Measurements from ENCODE around the gene USP54.

USP54 gene

DNA sequence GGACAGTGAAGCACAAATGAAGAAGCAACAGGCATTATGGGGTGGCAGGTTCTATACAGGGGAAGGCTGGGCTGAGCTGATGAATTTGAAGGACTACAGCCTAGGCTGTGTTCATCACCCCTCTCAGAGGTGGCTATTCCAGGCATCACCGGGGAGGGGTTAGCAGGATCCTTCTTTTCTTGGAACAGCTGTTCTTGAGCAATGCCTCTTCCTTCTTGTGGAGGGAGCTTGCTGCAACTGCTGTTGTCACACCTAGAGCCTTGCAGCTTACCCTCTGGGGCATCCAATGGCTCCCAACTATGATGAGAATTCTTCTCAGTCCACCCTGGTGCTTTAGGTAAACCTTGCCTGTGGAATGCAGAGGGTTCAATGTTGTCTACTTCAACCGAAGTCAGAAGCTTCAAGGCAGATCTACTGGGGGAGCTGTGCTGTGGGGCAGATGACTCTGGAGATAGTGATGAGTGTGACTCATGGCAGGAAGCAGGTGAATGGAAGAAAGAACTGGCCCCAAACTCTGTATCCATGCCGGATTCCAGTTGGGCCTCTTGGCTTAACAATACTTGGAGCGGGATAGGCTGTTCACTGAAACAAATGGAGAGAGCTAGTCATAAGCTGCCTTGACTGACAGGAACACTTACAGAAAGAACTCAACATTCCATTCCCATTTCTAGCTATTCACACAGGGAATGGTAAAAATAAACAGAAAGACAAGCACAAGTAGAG lies 73.8 kb downstream of the USP54 start:
- Histone ChIP-seq H3K27me3 (replicated peaks; ENCODE audit: control insufficient read depth, insufficient read depth, low read length) (no peaks in the 10 kb centered on the region), H3K4me3 (ENCODE audit: low read length) (no peak overlapping the region), H3K9ac (ENCODE audit: low read length) (no peak overlapping the region), H3K36me3 (ENCODE audit: control insufficient read depth, insufficient read depth, low read length, severe bottlenecking) (no peaks in the 10 kb centered on the region), H3K9me3 (ENCODE audit: control insufficient read depth, low read length) (no peaks in the 10 kb centered on the region), H3K4me1 (ENCODE audit: control insufficient read depth, insufficient read depth, low read length) (no peaks in the 10 kb centered on the region)
- DNase-seq (ENCODE audit: low read depth), result no peak

GRCh38 chr10:73512207-73512743 lies 78.9 kb downstream of the USP54 start:
- no peaks in the 10 kb centered on the region for H3K4me1 ChIP-seq (ENCODE audit: control insufficient read depth, insufficient read depth, low read length)
- DNase-seq (ENCODE audit: low read depth), result no peak
- H3K9ac ChIP-seq (ENCODE audit: low read length), result no peak overlapping the region
- no peaks in the 10 kb centered on the region for H3K36me3 ChIP-seq (ENCODE audit: control insufficient read depth, insufficient read depth, low read length, severe bottlenecking)
- H3K4me3 ChIP-seq (ENCODE audit: low read length), result no peak overlapping the region
- no peaks in the 10 kb centered on the region for H3K9me3 ChIP-seq (ENCODE audit: control insufficient read depth, low read length)
- no peaks in the 10 kb centered on the region for H3K27me3 ChIP-seq (replicated peaks; ENCODE audit: control insufficient read depth, insufficient read depth, low read length)

DNA sequence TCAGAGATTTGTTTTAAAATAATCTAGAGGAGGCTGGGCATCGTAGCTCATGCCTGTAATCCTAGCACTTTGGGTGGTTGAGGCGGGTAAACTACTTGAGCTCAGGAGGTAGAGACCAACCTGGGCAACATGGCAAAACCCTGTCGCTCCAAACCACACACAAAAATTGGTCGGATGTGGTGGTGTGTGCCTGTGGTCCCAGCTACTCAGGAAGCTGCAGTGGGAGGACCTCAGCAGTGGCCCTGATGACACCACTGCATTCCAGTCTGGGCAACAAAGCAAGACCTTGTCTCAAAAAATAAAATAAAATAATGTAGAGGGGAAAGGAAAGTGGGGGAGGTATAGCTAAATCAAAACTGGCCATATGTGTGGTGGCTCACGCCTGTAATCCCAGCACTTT lies 81.4 kb downstream of the USP54 start:
- Histone ChIP-seq H3K4me3 (ENCODE audit: low read length) (no peak overlapping the region), H3K9ac (ENCODE audit: low read length) (no peak overlapping the region), H3K27me3 (replicated peaks; ENCODE audit: control insufficient read depth, insufficient read depth, low read length) (no peaks in the 10 kb centered on the region), H3K36me3 (ENCODE audit: control insufficient read depth, insufficient read depth, low read length, severe bottlenecking) (peaks cover 5% of the 10 kb centered on the region), H3K9me3 (ENCODE audit: control insufficient read depth, low read length) (no peaks in the 10 kb centered on the region), H3K4me1 (ENCODE audit: control insufficient read depth, insufficient read depth, low read length) (peaks cover 6% of the 10 kb centered on the region)
- no peak for DNase-seq (ENCODE audit: low read depth)

DNA sequence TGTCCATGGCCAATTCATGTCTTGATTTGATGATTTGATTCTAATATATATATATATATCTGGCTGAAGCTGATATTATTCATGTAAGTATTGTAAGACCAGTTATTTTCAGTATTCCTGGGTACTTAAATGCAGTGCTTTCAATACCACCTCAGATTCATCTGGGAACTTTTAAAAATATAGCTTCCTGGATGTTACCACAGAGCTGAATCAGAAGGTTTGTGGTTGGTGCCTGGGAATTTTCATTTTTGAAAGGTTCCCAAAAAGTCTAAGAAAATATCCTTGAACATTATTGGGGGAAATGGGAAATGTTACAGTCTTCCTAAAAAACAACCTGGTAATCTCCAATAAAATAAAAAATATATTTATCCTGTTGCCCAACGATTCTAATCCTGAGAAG lies 84.7 kb downstream of the USP54 start:
- Histone ChIP-seq H3K9me3 (ENCODE audit: control insufficient read depth, low read length) (no peaks in the 10 kb centered on the region), H3K4me1 (ENCODE audit: control insufficient read depth, insufficient read depth, low read length) (peaks cover 6% of the 10 kb centered on the region), H3K9ac (ENCODE audit: low read length) (no peak overlapping the region), H3K36me3 (ENCODE audit: control insufficient read depth, insufficient read depth, low read length, severe bottlenecking) (peaks cover 16% of the 10 kb centered on the region), H3K4me3 (ENCODE audit: low read length) (no peak overlapping the region), H3K27me3 (replicated peaks; ENCODE audit: control insufficient read depth, insufficient read depth, low read length) (no peaks in the 10 kb centered on the region)
- no peak for DNase-seq (ENCODE audit: low read depth)

- H3K4me3 ChIP-seq (ENCODE audit: low read length), result no peak overlapping the region
- no peak for DNase-seq (ENCODE audit: low read depth)
- H3K27me3 ChIP-seq (replicated peaks; ENCODE audit: control insufficient read depth, insufficient read depth, low read length), result no peaks in the 10 kb centered on the region
- peaks cover 16% of the 10 kb centered on the region for H3K36me3 ChIP-seq (ENCODE audit: control insufficient read depth, insufficient read depth, low read length, severe bottlenecking)
- H3K4me1 ChIP-seq (ENCODE audit: control insufficient read depth, insufficient read depth, low read length), result peaks cover 6% of the 10 kb centered on the region
- H3K9me3 ChIP-seq (ENCODE audit: control insufficient read depth, low read length), result no peaks in the 10 kb centered on the region
- H3K9ac ChIP-seq (ENCODE audit: low read length), result no peak overlapping the region
These were observed 85.1 kb downstream of the USP54 start for GRCh38 chr10:73506074-73506473.

DNA sequence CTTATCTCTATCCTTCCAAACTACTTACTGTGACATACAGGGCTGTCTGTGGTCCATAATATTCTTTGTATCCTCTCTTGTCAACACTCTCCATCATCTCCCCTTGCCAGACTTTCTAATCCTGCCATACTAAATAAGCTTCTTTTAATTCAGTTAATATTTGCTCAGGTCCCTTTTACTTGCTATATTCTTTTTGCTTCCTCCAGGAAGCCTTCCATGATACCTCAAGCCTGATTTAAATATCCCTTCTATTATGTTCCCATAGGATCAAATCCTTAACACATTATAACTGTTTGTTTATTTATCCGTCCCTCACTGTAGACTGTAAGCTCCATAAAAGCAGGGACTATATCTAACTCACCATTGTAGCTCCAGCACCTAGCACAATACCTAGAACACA lies 88.1 kb downstream of the USP54 start:
- Histone ChIP-seq H3K9ac (ENCODE audit: low read length) (no peak overlapping the region), H3K4me3 (ENCODE audit: low read length) (no peak overlapping the region), H3K36me3 (ENCODE audit: control insufficient read depth, insufficient read depth, low read length, severe bottlenecking) (peaks cover 16% of the 10 kb centered on the region), H3K4me1 (ENCODE audit: control insufficient read depth, insufficient read depth, low read length) (peaks cover 6% of the 10 kb centered on the region), H3K9me3 (ENCODE audit: control insufficient read depth, low read length) (no peaks in the 10 kb centered on the region), H3K27me3 (replicated peaks; ENCODE audit: control insufficient read depth, insufficient read depth, low read length) (no peaks in the 10 kb centered on the region)
- no peak for DNase-seq (ENCODE audit: low read depth)

DNA sequence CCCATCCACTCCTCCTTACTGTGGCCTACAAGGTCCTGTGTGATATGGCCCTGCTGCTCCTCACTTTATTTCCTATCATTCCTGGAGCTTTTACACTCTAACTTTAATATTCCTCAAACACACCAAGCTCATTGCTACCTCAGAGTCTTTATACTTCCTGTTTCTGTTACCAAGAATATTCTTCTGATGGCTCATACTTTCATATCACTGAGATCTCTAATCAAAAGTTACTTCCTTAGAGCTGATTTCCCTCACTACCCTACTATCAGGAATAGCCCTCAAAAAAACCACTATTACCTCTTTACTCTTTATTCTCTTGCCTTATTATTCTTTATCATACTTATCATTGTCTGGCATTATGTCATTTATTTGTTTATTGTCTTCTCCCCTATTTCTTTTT lies 89.5 kb downstream of the USP54 start:
- DNase-seq (ENCODE audit: low read depth), result no peak
- Histone ChIP-seq H3K4me1 (ENCODE audit: control insufficient read depth, insufficient read depth, low read length) (peaks cover 8% of the 10 kb centered on the region), H3K36me3 (ENCODE audit: control insufficient read depth, insufficient read depth, low read length, severe bottlenecking) (peaks cover 16% of the 10 kb centered on the region), H3K4me3 (ENCODE audit: low read length) (no peak overlapping the region), H3K27me3 (replicated peaks; ENCODE audit: control insufficient read depth, insufficient read depth, low read length) (no peaks in the 10 kb centered on the region), H3K9me3 (ENCODE audit: control insufficient read depth, low read length) (no peaks in the 10 kb centered on the region), H3K9ac (ENCODE audit: low read length) (no peak overlapping the region)

DNA sequence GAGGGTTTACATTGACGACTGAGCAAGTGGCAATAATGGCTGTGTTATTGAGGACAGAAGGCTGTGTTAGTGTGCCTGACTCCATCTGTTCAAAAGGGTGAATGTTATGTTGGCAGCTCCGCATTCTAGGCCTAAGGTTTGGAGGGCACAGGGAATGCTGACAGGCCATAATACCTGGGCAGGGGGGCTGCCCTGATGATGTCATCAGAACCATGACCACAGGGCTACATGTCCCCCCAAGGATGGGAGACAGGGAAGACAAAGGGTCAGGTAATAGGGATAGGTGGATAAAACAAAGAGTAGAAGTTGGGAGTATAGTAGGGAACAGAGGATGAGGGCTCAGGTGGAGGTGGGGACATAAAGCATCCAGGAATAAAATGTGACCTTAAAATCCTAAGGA lies 93.5 kb downstream of the USP54 start:
- H3K9me3 ChIP-seq (ENCODE audit: control insufficient read depth, low read length), result no peaks in the 10 kb centered on the region
- no peaks in the 10 kb centered on the region for H3K36me3 ChIP-seq (ENCODE audit: control insufficient read depth, insufficient read depth, low read length, severe bottlenecking)
- DNase-seq (ENCODE audit: low read depth), result no peak
- H3K27me3 ChIP-seq (replicated peaks; ENCODE audit: control insufficient read depth, insufficient read depth, low read length), result no peaks in the 10 kb centered on the region
- H3K9ac ChIP-seq (ENCODE audit: low read length), result no peak overlapping the region
- H3K4me3 ChIP-seq (ENCODE audit: low read length), result no peak overlapping the region
- H3K4me1 ChIP-seq (ENCODE audit: control insufficient read depth, insufficient read depth, low read length), result peaks cover 29% of the 10 kb centered on the region

- Histone ChIP-seq H3K4me3 (ENCODE audit: low read length) (peak within 1 kb of the TSS; percentile 99), H3K4me1 (ENCODE audit: control insufficient read depth, insufficient read depth, low read length) (peaks cover 34% of the 10 kb centered on the region), H3K36me3 (ENCODE audit: control insufficient read depth, insufficient read depth, low read length, severe bottlenecking) (peaks cover 3% of the 10 kb centered on the region), H3K9ac (ENCODE audit: low read length) (peak within 1 kb of the TSS; percentile 100), H3K9me3 (ENCODE audit: control insufficient read depth, low read length) (no peaks in the 10 kb centered on the region), H3K27me3 (replicated peaks; ENCODE audit: control insufficient read depth, insufficient read depth, low read length) (no peaks in the 10 kb centered on the region)
- peak; percentile 98 for DNase-seq (ENCODE audit: low read depth)
These were observed 95.1 kb downstream of the USP54 start, which contains the start of gene PPP3CB for GRCh38 chr10:73495884-73496674. Gene PPP3CB (minus strand): TSS chr10:73496024. CDS start chr10:73495889, 135 bp downstream.

DNA sequence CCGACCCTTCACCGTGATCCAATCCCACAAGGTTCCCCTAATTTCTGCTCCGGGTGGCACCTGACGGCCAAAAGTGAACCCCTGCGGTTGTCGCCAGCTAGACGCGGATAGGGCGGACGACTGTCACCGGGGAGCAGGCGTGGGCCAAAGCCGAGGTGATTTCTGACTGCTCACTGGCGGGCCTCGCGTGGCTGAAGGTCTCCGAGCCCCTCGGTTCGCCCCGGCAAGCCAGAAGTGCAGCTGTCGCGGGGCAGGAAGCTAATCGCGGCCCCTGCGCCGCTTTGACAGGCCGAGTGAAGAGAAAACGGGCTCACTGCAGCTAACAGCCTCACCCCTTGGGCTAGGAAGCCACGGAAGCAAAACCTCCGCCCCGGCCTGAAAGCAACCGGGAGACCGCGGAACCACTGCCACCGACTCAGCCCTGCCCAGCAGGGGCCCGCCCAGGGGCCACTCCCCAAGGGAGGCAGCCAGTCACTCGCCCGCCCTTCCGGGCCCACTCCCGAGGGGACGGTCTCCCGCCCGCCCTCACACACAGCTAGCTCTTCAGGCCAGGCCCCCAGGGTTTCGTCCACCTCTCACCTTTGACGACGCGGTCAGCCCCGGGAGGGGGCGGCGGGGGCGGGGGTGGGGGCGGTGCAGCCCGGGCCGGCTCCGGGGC lies 95.8 kb downstream of the USP54 start:
- peak overlapping the region; percentile 99 for H3K4me3 ChIP-seq (ENCODE audit: low read length)

GRCh38 chr10:73494877-73495225 lies 96.3 kb downstream of the USP54 start:
- peaks cover 3% of the 10 kb centered on the region for H3K36me3 ChIP-seq (ENCODE audit: control insufficient read depth, insufficient read depth, low read length, severe bottlenecking)
- peak overlapping the region; percentile 99 for H3K4me3 ChIP-seq (ENCODE audit: low read length)
- H3K9me3 ChIP-seq (ENCODE audit: control insufficient read depth, low read length), result no peaks in the 10 kb centered on the region
- DNase-seq (ENCODE audit: low read depth), result no peak
- no peaks in the 10 kb centered on the region for H3K27me3 ChIP-seq (replicated peaks; ENCODE audit: control insufficient read depth, insufficient read depth, low read length)
- H3K4me1 ChIP-seq (ENCODE audit: control insufficient read depth, insufficient read depth, low read length), result peaks cover 34% of the 10 kb centered on the region
- H3K9ac ChIP-seq (ENCODE audit: low read length), result peak overlapping the region; percentile 100

More for the DNA sequence above, 95.8 kb downstream of the USP54 start:
- Histone ChIP-seq H3K9me3 (ENCODE audit: control insufficient read depth, low read length) (no peaks in the 10 kb centered on the region), H3K27me3 (replicated peaks; ENCODE audit: control insufficient read depth, insufficient read depth, low read length) (no peaks in the 10 kb centered on the region), H3K4me1 (ENCODE audit: control insufficient read depth, insufficient read depth, low read length) (peaks cover 34% of the 10 kb centered on the region), H3K36me3 (ENCODE audit: control insufficient read depth, insufficient read depth, low read length, severe bottlenecking) (peaks cover 3% of the 10 kb centered on the region), H3K9ac (ENCODE audit: low read length) (peak overlapping the region; percentile 100)
- peak; percentile 80 for DNase-seq (ENCODE audit: low read depth)
